Measurements from ENCODE around the gene EPS8.

- TF ChIP-seq CTCF (IDR thresholded peaks at IDR 0.05) (no peak), REST (IDR thresholded peaks at IDR 0.05; ENCODE audit: low read depth, low read length) (no peak), TEAD4 (IDR thresholded peaks at IDR 0.05; ENCODE audit: borderline replicate concordance, insufficient read depth) (peak; percentile 57; the same call in 1 of the 2 replicates), USF1 (IDR thresholded peaks at IDR 0.05; ENCODE audit: borderline replicate concordance, low read depth) (no peak), RCOR1 (IDR thresholded peaks at IDR 0.05; ENCODE audit: low read length) (no peak), MXI1 (IDR thresholded peaks at IDR 0.05; ENCODE audit: low read depth, low read length) (no peak), SIN3A (IDR thresholded peaks at IDR 0.05; ENCODE audit: borderline replicate concordance, low read depth, low read length) (no peak), YY1 (IDR thresholded peaks at IDR 0.05; ENCODE audit: low read depth) (no peak), JUND (IDR thresholded peaks at IDR 0.05) (peak; percentile 95), NRF1 (IDR thresholded peaks at IDR 0.05; ENCODE audit: low read depth, low read length) (no peak), RAD21 (IDR thresholded peaks at IDR 0.05; ENCODE audit: low read length) (no peak), GABPA (IDR thresholded peaks at IDR 0.05; ENCODE audit: low read depth) (no peak)
Measured at GRCh38 chr12:15700595-15700994, 88.6 kb downstream of the EPS8 start.

Data from SK-N-SH (cell line).